GM12892 (cell line): ENCODE results near the gene GALNT10.
A peak's percentile ranks its signal among the peaks of the same experiment; 100 is the strongest.

Source experiments
- DNase-seq: peaks from one replicate; pipeline ENCODE4 v3.0.0; 2011; ENCODE audit not compliant: insufficient read length
- FAIRE-seq: peaks from 2 replicates; lab custom pipeline; 2011; peaks lifted over from hg19 to GRCh38; lab: Jason Lieb, UNC
- POLR2A ChIP-seq: IDR thresholded peaks from 2 replicates; pipeline ENCODE4 v1.6.1; 2011; ENCODE audit warnings: low read depth, low read length, control low read depth
- POLR2AphosphoS5 ChIP-seq: IDR thresholded peaks from 2 replicates; pipeline ENCODE4 v1.6.1; 2011; ENCODE audit warnings: low read depth, low read length, control low read depth
- TAF1 ChIP-seq: IDR thresholded peaks from 2 replicates; pipeline ENCODE4 v1.6.1; 2011; ENCODE audit warnings: low read depth, mild to moderate bottlenecking, control low read depth, low read length, borderline replicate concordance

GALNT10 gene

DNA sequence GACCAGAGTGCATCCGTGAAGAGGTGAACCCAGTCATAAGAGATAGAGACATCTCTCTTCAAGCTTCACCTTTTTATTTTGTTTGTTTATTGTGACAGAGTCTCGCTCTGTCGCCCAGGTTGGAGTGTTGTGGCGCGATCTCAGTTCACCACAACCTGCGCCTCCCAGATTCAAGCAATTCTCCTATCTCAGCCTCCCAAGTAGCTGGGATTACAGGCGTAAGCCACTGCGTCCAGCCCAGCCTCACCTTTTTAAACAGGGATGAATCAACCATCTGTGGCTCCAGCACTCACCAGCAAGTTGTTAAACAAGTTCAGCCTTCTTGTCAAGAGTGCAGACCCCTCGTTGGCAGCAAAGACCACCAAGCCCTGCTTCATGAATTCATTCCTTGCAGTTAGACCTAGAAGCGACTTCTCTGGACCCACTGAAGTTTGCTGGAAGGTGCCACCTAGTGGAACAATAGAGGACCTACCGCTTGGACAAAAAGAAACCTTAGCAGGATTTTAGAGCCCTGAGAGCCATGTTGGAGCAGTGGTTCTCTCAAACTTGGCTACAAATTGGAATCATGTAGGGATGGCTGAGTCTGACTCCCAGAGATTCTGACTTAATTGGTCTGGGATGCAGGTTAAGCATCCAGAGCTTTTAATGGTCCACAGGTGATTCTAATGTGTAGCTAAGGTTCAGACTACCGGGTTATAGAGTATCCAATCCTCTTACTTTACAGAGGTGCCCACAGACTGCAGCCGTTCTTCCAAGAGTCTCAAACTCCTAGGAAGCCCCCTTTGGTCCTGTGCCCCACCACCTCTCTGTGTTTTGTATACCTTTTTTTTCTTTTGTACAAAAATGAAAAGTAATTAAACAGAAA is 10.5 kb upstream of the GALNT10 start:
- DNase-seq (peak; percentile 30), FAIRE-seq (peak; percentile 72)

DNA sequence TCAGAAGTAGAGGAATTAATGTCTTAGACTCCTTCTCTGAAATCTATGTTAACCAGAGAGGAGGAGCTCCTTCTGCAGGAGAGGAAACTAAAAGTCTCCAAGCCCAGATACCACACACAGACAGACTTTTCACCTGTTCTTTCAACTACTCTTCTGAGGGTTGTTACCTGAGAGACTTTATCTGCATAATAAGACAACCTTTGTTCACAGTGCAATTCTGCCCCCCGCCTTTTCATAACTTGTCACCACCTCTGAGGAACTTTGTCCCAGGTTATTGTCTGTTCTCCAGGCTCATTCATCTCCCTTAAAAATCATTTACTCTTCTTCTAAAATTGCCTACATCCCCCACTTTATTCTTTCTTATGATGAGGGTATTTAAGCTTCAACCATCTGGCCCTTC is 9.4 kb upstream of the GALNT10 start:
- TF ChIP-seq TAF1 (no peak), POLR2A (no peak), POLR2AphosphoS5 (no peak)
- FAIRE-seq (no peak), DNase-seq (no peak)

More for the DNA sequence above, 10.5 kb upstream of the GALNT10 start:
- TF ChIP-seq POLR2AphosphoS5 = no peak
- no peak for TF ChIP-seq POLR2A
- TF ChIP-seq TAF1 = no peak

DNA sequence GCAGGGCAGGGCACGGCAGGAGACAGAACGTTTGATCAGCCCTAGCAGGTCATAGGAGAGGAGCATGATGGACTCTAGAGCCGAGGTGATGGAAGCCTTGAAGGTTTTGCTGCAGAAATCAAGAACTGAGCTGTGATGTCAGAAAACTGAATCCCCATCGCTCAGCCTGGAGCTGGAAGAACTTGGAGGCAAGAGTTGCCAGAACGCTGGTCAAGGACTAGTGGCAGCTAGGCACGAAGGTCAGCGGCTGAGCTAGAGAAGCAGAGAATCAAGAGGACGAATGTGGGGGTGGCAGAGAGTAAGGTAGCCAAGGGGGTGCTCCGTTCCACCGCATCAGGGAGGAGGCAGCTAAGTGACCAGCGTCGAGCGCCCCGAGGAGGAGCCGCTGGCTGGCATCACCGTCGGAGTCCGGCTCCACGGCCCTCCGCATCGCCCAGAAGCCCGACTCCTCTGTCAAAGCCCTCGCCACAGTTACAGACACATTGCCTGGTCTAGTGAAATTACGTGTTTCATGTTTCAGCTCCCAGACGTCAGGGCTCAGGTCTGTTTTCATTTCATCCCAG is 1.2 kb upstream of the GALNT10 start:
- DNase-seq = no peak
- FAIRE-seq = no peak
- TF ChIP-seq TAF1 = no peak
- no peak for TF ChIP-seq POLR2A
- TF ChIP-seq POLR2AphosphoS5 = no peak

DNA sequence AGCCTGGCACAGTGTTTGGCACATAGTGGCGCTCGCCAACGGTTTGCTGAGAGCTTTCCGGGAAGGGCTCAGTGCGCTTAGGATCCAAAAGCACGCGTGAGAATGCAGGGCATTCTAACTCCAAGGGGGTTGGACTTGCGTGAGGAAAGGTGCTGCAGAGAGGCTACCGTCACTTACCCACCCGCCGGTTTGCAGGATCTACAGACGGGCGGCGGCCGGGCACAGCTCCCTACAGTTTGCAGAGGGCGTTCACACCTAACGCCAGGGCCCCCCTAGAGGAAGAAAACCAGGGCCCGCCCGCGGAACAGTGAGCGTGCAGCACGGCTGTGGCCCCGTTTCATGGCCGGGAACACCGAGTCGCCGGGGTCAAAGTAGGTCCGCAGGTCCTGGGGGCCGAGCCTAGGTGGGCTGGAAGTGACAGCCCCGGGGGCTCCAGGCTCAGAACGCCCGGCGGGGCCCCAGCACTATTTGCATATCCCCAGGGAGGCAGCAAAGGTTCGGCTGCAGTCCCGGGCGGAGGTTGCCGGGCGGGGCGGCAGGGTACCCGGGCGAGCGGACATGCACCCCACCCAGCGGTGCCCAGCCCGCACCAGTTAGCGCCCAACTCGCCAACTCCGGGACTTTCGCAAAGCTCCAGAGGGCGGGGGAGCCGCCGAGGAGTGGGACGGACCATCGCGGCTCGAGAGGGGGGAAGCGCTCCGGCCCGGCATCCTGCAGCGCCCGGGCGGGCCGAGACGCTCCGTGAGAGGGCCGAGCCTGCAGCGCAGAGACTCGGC is 526 bp upstream of the GALNT10 start:
- TF ChIP-seq POLR2A (peak; percentile 38; the same call in 1 of the 2 replicates), POLR2AphosphoS5 (no peak), TAF1 (no peak)
- FAIRE-seq (peak; percentile 91), DNase-seq (peak; percentile 83)

DNA sequence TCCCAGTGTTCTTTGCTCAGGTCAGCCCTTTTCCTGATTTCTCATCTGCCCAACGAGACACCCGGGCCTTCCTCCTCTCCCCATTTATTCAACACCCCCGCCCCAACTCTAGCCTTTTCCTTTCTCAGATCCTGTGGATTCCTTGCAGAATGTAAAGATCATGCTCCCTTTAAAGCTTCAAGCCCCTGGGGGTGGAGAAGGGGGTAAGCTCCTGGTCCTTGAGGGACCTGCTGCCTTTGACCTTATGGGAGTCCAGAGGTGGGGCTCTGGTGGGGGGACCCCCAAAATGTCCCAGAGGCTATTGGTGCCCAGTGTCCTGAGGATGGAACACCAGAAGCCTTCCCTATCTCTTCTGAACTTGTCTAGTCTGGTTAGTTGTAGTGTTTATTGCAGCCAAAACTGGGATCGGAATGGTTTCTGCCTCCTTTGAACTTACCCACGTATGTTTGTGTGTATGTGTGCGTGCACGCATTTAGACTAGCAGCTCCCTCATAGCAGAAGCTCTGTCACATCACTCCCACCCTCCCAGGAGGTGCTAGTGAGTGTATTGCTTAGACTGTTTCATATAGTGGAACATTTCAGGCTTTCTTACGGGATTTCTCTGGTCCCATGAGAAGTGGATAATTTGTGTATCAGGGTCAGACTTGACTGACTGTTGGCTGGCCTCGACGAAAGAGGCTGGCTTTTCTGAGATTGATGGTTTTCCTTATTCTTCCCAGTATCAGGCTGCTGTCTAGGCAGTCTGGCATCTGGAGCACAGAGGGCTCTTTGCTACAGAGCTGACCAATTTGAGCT is 1.1 kb downstream of the GALNT10 start:
- no peak for TF ChIP-seq TAF1
- TF ChIP-seq POLR2A = no peak
- TF ChIP-seq POLR2AphosphoS5 = no peak
- DNase-seq (no peak), FAIRE-seq (peak; percentile 46)

DNA sequence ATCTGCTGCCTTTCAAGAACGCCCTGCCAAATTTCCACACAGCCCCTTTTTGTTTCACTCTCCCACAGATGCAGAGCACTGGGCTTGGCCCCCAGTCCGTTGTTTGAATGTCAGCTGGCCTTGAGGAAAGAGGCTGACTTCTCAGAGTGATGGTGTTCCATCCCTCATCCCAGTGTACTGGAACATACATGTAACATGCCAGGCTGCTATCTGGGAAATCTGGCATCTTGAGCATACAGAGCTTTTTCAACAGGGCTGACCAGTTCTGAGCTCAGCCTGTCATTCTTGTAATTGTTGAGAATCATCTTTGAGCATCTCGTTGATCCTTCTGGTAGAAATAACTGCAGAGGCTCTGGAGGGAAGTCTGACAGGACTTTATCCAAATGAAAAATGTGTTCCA is 2.8 kb downstream of the GALNT10 start:
- DNase-seq = no peak
- no peak for TF ChIP-seq POLR2AphosphoS5
- no peak for TF ChIP-seq POLR2A
- no peak for TF ChIP-seq TAF1
- FAIRE-seq = no peak

DNA sequence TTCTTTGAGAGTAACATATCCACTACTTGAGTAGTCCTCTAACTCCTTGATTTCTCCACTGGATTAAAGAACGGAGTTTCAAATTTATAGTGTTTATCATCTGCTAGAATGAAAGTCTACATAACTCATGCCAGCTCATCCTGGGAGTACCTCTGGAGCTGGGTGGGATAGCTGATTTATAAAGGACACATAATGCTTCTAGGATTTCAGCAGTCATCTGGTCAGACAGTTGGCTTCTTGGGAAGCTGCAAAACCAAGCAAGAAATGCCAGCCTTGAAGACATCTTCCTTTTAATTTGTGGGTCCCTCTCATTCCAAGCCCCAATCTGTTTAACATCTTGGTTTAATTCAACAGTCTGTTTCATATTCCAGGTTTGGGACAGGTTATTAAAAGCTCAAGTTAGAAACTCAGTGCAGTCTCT is 3.2 kb downstream of the GALNT10 start:
- DNase-seq (no peak), FAIRE-seq (no peak)
- no peak for TF ChIP-seq POLR2AphosphoS5
- TF ChIP-seq TAF1 = no peak
- no peak for TF ChIP-seq POLR2A

DNA sequence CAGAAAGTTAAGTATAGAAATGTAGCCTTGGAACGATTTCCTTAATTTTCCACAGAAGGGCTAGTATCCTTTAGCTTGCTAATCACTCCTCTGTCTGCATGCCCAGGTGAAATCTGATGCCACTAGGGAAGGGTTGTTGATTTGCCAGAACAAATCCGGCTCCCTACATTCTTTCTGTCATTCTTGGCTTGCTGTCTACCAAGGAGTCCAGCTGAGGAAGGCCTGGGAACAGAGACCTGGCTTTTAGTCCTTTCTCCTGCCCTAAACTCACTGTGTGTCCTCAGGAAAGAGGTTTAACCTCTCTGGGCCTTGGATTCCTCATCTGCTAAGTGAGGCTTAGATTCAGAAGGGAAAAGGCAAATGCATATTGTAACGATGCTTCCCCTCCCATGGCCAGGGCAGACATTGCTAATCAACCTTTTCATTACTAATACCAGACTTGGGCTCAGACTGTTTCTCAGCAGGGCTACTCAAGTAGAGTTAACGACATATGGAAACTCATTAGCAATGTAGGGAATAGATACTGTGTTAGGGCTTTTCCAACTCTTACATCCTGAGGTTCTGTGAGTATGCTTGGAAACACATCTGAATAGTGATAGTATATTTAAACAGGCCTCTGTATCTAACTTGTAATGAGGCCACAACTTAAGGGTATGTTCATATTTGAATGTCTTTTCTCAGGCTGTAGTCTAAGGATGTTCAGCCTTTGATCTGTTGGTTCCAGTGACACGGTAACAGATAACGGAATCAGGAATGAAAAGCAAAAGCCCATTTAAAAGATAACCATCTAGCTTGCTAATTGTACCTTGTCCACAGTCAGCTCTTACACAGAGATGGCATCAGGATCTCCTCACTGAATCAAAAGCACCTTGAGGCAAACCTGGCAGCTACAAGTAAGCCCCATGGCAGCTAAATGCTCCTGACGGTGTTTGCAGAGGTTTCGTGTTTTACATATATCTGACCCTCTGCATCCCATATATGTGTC is 4.1 kb downstream of the GALNT10 start:
- DNase-seq (no peak), FAIRE-seq (no peak)
- no peak for TF ChIP-seq POLR2A
- no peak for TF ChIP-seq TAF1
- no peak for TF ChIP-seq POLR2AphosphoS5

DNA sequence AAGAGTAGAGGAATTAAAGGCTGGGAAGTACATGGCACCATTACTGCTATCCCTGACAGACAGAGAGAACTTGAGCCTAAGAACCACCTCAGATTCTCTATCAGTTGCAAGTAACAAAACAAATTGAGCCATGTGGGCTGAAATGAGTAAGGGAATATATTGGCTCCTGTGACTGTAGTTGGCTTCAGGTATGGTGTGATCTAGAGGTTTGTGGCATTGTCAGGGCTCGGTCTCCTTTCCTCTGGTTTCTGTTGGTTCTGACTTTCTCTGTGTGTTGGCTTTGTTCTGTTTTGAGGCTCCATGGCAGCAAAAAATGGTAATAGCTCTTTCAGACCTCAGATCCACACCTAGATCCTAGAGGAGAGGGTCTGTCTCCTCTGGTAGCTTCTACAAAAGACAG is 5.7 kb downstream of the GALNT10 start:
- no peak for DNase-seq
- FAIRE-seq = no peak
- TF ChIP-seq POLR2A = no peak
- no peak for TF ChIP-seq POLR2AphosphoS5
- no peak for TF ChIP-seq TAF1

DNA sequence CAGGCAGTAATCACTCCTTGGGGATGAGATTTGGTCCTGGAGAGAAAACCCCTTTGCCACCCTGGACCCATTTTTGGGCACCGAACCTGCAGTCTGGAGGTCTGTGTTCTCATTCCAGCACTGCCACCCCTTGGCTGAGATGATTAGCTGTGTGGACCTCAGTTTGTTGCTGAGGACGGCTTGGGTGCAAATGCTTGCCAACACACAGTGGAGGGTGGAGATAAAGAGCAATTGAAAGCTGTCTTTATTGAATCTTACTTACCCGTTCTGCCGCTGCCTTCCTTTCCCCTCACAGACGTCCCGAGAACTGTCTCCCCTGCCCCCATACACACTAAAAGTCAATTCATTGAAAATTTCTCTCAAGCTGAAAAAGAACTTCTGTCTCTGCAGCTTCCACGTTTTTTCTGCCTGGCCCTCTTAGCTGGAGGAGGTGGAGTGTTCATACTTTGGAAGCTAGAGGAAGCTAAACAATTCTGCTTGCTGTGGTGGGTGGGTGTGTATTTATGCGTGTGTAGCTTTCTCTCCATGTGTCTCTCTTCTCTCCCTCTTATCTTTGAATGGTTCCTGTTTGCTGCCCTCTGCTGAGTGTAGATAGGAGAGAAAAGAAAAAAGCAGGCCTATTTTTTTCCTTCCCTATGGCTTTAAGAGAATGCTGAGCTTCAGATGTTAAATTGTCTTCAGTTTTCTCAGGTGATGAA is 6.6 kb downstream of the GALNT10 start:
- DNase-seq (no peak), FAIRE-seq (no peak)
- TF ChIP-seq POLR2A (no peak), POLR2AphosphoS5 (no peak), TAF1 (no peak)
